GM12875 (cell line): ENCODE results near the gene MAN1B1.

Experiments
- H3K4me3 ChIP-seq: one replicate; pipeline ENCODE4 v1.5.1; 2011; ENCODE audit warnings: low read depth, low read length, control low read depth
- CTCF ChIP-seq: IDR thresholded peaks from 2 replicates; pipeline ENCODE4 v1.5.1; 2011; ENCODE audit warnings: low read depth, mild to moderate bottlenecking, control low read depth, inconsistent platforms, low read length, moderate library complexity, borderline replicate concordance; ENCODE audit not compliant: insufficient read depth

Gene MAN1B1

GRCh38 chr9:137042751-137043727 is 43.7 kb upstream of the MAN1B1 start:
- no peak overlapping the region for H3K4me3 ChIP-seq
- TF ChIP-seq CTCF, result no peak

- no peak for TF ChIP-seq CTCF
- H3K4me3 ChIP-seq, result no peak overlapping the region
Measured at GRCh38 chr9:137044037-137044436, 42.7 kb upstream of the MAN1B1 start.

GRCh38 chr9:137044502-137045177 is 42.1 kb upstream of the MAN1B1 start:
- H3K4me3 ChIP-seq, result no peak overlapping the region
- TF ChIP-seq CTCF, result no peak

GRCh38 chr9:137045294-137046087 is 41.3 kb upstream of the MAN1B1 start:
- H3K4me3 ChIP-seq, result no peak overlapping the region
- no peak for TF ChIP-seq CTCF

- TF ChIP-seq CTCF, result peak; percentile 92
- H3K4me3 ChIP-seq, result no peak within 1 kb of the TSS
Measured at GRCh38 chr9:137046088-137046787, 40.5 kb upstream of the MAN1B1 start, which contains the start of gene NPDC1. NPDC1 (minus strand) TSS chr9:137046177; CDS start chr9:137045989, 188 bp downstream.
